H1 (cell line): Measurements from ENCODE around the gene GRB14. TPM values are rescaled to one million over a fixed set of nuclear protein-coding genes. Genes with fewer than 3 reads are reported as not detected.

Experiments
- CTCF ChIA-PET: fragments of 300-600 bp; sonication (Branson Sonifier 250); formaldehyde crosslinking; loops from one replicate; lab custom pipeline; 2021; ENCODE audit not compliant: partially characterized antibody; lab: Charles Lee
- POLR2A ChIA-PET: fragments of 300-600 bp; sonication (Branson Sonifier 250); formaldehyde crosslinking; loops from one replicate; lab custom pipeline; 2021; ENCODE audit warnings: inconsistent platforms; ENCODE audit not compliant: partially characterized antibody; lab: Charles Lee
- DNase-seq, 2 experiments: peaks; one replicate each; pipeline versions ENCODE4 v3.0.0 to v3.0.0-alpha.2; 2010 to 2022; ENCODE audit warnings: low spot score in 2 of 2, low read depth in 1 of 2, mixed read lengths in 1 of 2
- FAIRE-seq: peaks from 2 replicates; lab custom pipeline; 2011; peaks lifted over from hg19 to GRCh38; lab: Jason Lieb, UNC
- H2AFZ ChIP-seq: 2 replicates; pipeline ENCODE4 v1.8.1; 2012; ENCODE audit warnings: low read length, inconsistent platforms
- H2AK5ac ChIP-seq: 2 replicates; pipeline ENCODE4 v1.6.1; 2013; ENCODE audit warnings: low read depth, low read length
- H2BK120ac ChIP-seq: replicated peaks from 2 replicates; pipeline ENCODE3; 2013; ENCODE audit warnings: low read depth, low read length, inconsistent platforms
- H2BK12ac ChIP-seq: 2 replicates; pipeline ENCODE4 v1.6.1; 2013; ENCODE audit warnings: low read depth, low read length
- H2BK15ac ChIP-seq: 2 replicates; pipeline ENCODE4 v1.6.1; 2013; ENCODE audit warnings: low read length
- H2BK20ac ChIP-seq: 2 replicates; pipeline ENCODE4 v1.6.1; 2013; ENCODE audit warnings: low read length
- H2BK5ac ChIP-seq: 2 replicates; pipeline ENCODE4 v1.6.1; 2013; ENCODE audit warnings: low read depth, low read length
- H3K14ac ChIP-seq: 2 replicates; pipeline ENCODE4 v1.6.1; 2013; ENCODE audit warnings: inconsistent platforms; ENCODE audit not compliant: insufficient read length
- H3K18ac ChIP-seq: 2 replicates; pipeline ENCODE4 v1.6.1; 2013; ENCODE audit warnings: low read length; ENCODE audit errors: extremely low read depth
- H3K23ac ChIP-seq: 2 replicates; pipeline ENCODE4 v1.6.1; 2013; ENCODE audit warnings: inconsistent platforms; ENCODE audit not compliant: insufficient read length
- H3K23me2 ChIP-seq: 2 replicates; pipeline ENCODE4 v1.6.1; 2013; ENCODE audit warnings: low read depth, low read length
- H3K27ac ChIP-seq: 2 replicates; pipeline ENCODE4 v1.6.1; 2011; ENCODE audit warnings: low read depth, low read length, inconsistent platforms
- H3K27me3 ChIP-seq, 4 experiments: replicated peaks in 1 of 4; 1 replicate in 1 of 4; 2 replicates in 3 of 4; pipeline versions ENCODE4 v1.6.1 to v1.8.1; 2011 to 2013; ENCODE audit warnings: low read length in 3 of 4, mild to moderate bottlenecking in 3 of 4, inconsistent platforms in 2 of 4, mixed read lengths in 2 of 4, moderate library complexity in 1 of 4; ENCODE audit not compliant: control insufficient read depth in 3 of 4, insufficient read depth in 3 of 4; ENCODE audit errors: extremely low read depth in 1 of 4
- H3K36me3 ChIP-seq, 4 experiments: 2 replicates each; pipeline versions ENCODE4 v1.6.1 to v1.8.1; 2011 to 2013; ENCODE audit warnings: mild to moderate bottlenecking in 4 of 4, low read length in 3 of 4, moderate library complexity in 2 of 4, control low read depth in 1 of 4, inconsistent platforms in 1 of 4; ENCODE audit not compliant: insufficient read depth in 4 of 4, control insufficient read depth in 2 of 4
- H3K4ac ChIP-seq: replicated peaks from 2 replicates; pipeline ENCODE3; 2013; ENCODE audit warnings: low read length, low read depth, mixed read lengths, inconsistent platforms; ENCODE audit not compliant: insufficient read length
- H3K4me1 ChIP-seq, 4 experiments: replicated peaks in 1 of 4; 1 replicate in 1 of 4; 2 replicates in 3 of 4; pipeline versions ENCODE4 v1.6.1 to v1.8.1; 2011 to 2013; ENCODE audit warnings: low read length in 3 of 4, inconsistent platforms in 2 of 4, mixed read lengths in 1 of 4; ENCODE audit not compliant: insufficient read depth in 4 of 4, control insufficient read depth in 3 of 4
- H3K4me2 ChIP-seq, 2 experiments: 2 replicates each; pipeline versions ENCODE4 v1.6.1 to v1.8.1; 2011 to 2013; ENCODE audit warnings: low read depth in 2 of 2, low read length in 2 of 2, control low read depth in 1 of 2, inconsistent platforms in 1 of 2, mild to moderate bottlenecking in 1 of 2; ENCODE audit not compliant: insufficient read depth in 1 of 2
- H3K4me3 ChIP-seq, 4 experiments: fragments of 200-600, 300-600 bp in 1 of 4; sonication (generic), shearing (Covaris generic), sonication (Bioruptor Twin) in 1 of 4; 2 replicates each; pipeline versions ENCODE4 v1.5.1 to v1.8.1; 2011 to 2016; ENCODE audit warnings: low read length in 4 of 4, low read depth in 3 of 4, control low read depth in 2 of 4, inconsistent platforms in 2 of 4, mild to moderate bottlenecking in 2 of 4, mixed read lengths in 1 of 4, moderate library complexity in 1 of 4; ENCODE audit not compliant: insufficient read depth in 2 of 4; ENCODE audit errors: extremely low read depth in 1 of 4
- H3K56ac ChIP-seq: replicated peaks from 2 replicates; pipeline ENCODE3; 2013; ENCODE audit warnings: low read depth, mild to moderate bottlenecking, mixed read lengths, low read length, inconsistent platforms; ENCODE audit not compliant: insufficient read length
- H3K79me1 ChIP-seq: 2 replicates; pipeline ENCODE4 v1.6.1; 2013; ENCODE audit warnings: low read depth, low read length, control low read depth
- H3K79me2 ChIP-seq, 2 experiments: 2 replicates each; pipeline versions ENCODE4 v1.6.1 to v1.8.1; 2012 to 2013; ENCODE audit warnings: low read length in 2 of 2, mild to moderate bottlenecking in 2 of 2, inconsistent platforms in 1 of 2; ENCODE audit not compliant: insufficient read depth in 2 of 2, control insufficient read depth in 1 of 2
- H3K9ac ChIP-seq, 4 experiments: replicated peaks in 1 of 4; 1 replicate in 1 of 4; 2 replicates in 3 of 4; pipeline versions ENCODE4 v1.6.1 to v1.8.1; 2011 to 2013; ENCODE audit warnings: low read depth in 3 of 4, low read length in 3 of 4, control low read depth in 2 of 4, mild to moderate bottlenecking in 2 of 4, moderate library complexity in 2 of 4, inconsistent platforms in 1 of 4; ENCODE audit errors: extremely low read depth in 1 of 4
- H3K9me3 ChIP-seq, 2 experiments: 2 replicates each; pipeline versions ENCODE4 v1.6.1 to v1.8.1; 2012 to 2013; ENCODE audit warnings: mild to moderate bottlenecking in 2 of 2, moderate library complexity in 2 of 2, control low read depth in 1 of 2, inconsistent platforms in 1 of 2, low read depth in 1 of 2, low read length in 1 of 2, mixed read lengths in 1 of 2; ENCODE audit not compliant: insufficient read depth in 2 of 2
- H4K20me1 ChIP-seq, 2 experiments: replicated peaks in 1 of 2; 2 replicates each; pipeline versions ENCODE3 to v1.8.1; 2011 to 2013; ENCODE audit warnings: inconsistent platforms in 2 of 2, low read length in 2 of 2, mild to moderate bottlenecking in 1 of 2; ENCODE audit not compliant: insufficient read depth in 2 of 2, control insufficient read depth in 1 of 2
- H4K5ac ChIP-seq: 2 replicates; pipeline ENCODE4 v1.6.1; 2013; ENCODE audit warnings: low read length, low read depth, mixed read lengths, inconsistent platforms; ENCODE audit not compliant: insufficient read length
- H4K8ac ChIP-seq: 2 replicates; pipeline ENCODE4 v1.8.0; 2013; ENCODE audit warnings: mild to moderate bottlenecking, moderate library complexity, low read length, inconsistent platforms; ENCODE audit not compliant: insufficient read depth; ENCODE audit errors: extremely low read depth
- H4K91ac ChIP-seq: replicated peaks from 2 replicates; pipeline ENCODE3; 2013; ENCODE audit warnings: low read length, mixed read lengths, inconsistent platforms; ENCODE audit not compliant: insufficient read length
- HDAC6 ChIP-seq: IDR thresholded peaks from one replicate; pipeline ENCODE4 v1.7.1; 2012; ENCODE audit warnings: low read depth, mild to moderate bottlenecking, inconsistent platforms, low read length, moderate library complexity
- KDM1A ChIP-seq: fragments of 200-600, 300-600 bp; sonication (generic); IDR thresholded peaks from 2 replicates; pipeline ENCODE4 v1.7.1; 2016; ENCODE audit warnings: mild to moderate bottlenecking, low read length, borderline replicate concordance
- WGBS, 2 experiments: shearing (Covaris generic) in 1 of 2; methylation state at CpG; one replicate each; pipeline versions ENCODE4 v1.1.6 to v1.1.7; 2013 to 2015; ENCODE audit warnings: low lambda C conversion rate in 2 of 2, mixed read lengths in 2 of 2, inconsistent platforms in 1 of 2, low coverage in 1 of 2, missing lambda C conversion rate in 1 of 2; ENCODE audit not compliant: insufficient replicate concordance in 2 of 2, insufficient coverage in 1 of 2, insufficient read length in 1 of 2; ENCODE audit errors: extremely low coverage in 1 of 2, missing lambda C conversion rate in 1 of 2; 5-methylcytosine and 5-hydroxymethylcytosine counted together
- polyA plus RNA-seq, 7 experiments: library from polyadenylated mRNA; depleted of rRNA in 3 of 7; stranded (reverse) in 5 of 7; unstranded in 2 of 7; fragments of >200 nt in 5 of 7; fragments of 200-250 nt in 2 of 7; gene quantifications; 1 replicate in 5 of 7; 2 replicates in 1 of 7; 4 replicates in 1 of 7; pipeline versions ENCODE4 v1.2.1 to v1.2.3, GENCODE V29; 2011 to 2013; ENCODE audit warnings: missing spikeins in 2 of 7, mixed read lengths in 2 of 7
- total RNA-seq: library from RNA; stranded (reverse); fragmentation: NEBNext Ultra II Directional; extraction: Animal tissue kit (Norgen Biotek cat#: 25700); gene quantifications from 2 replicates; pipeline ENCODE4 v1.2.1, GENCODE V29; 2021

Gene GRB14
- total and polyA plus RNA-seq, 2 of the 8 experiments (the other 6 are each of a cell fraction or from before 2014, with no cell fraction given), result 2.5 to 11.6 TPM

DNA sequence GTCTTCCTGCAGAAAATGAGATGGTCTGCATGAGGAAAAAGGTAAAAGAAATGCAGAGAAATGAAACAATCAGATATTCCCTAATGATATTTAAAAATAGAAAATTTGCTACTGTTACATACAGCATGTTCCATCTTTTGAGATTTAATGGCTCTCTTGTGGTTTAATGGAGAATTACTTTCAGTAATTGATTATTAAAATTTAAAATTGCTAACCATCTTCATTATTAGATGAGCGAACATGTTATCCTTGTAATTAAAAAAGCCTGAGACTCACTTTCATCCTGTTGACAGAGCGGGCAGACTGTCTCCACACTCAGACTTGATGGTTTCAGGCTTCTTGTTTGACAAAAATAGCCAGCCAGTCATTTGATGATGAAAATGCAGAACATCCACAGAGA lies 171.0 kb downstream of the GRB14 start:
- CTCF ChIA-PET, result no interaction called here
- H3K4ac ChIP-seq, result no peak overlapping the region
- FAIRE-seq, result no peak

More for the DNA sequence above, 171.0 kb downstream of the GRB14 start:
- no peak overlapping the region for H3K4me2 ChIP-seq
- TF ChIP-seq KDM1A, result no peak
- no peak for TF ChIP-seq HDAC6
- TF ChIP-seq, all 59 proteins: peak for 0
- H3K4me1 ChIP-seq, result no peaks in the 10 kb centered on the region
- no peak overlapping the region for H3K18ac ChIP-seq
- H4K91ac ChIP-seq, result no peak overlapping the region
- H3K4me3 ChIP-seq, result no peak overlapping the region
- H4K20me1 ChIP-seq, result no peaks in the 10 kb centered on the region
- WGBS, 2 experiments, result 98% methylated on average over 2 of the region's 2 CpGs; no CpG with 5 or more reads in 1 of the 2 experiments
- no peak overlapping the region for H3K23ac ChIP-seq
- POLR2A ChIA-PET, result no interaction called here
- H2BK20ac ChIP-seq, result no peak overlapping the region
- no peak overlapping the region for H2BK15ac ChIP-seq
- H3K14ac ChIP-seq, result no peak overlapping the region
- H3K56ac ChIP-seq, result no peak overlapping the region
- H2BK12ac ChIP-seq, result no peak overlapping the region
- H4K8ac ChIP-seq, result no peak overlapping the region
- H3K27ac ChIP-seq, result no peak overlapping the region
- H3K9me3 ChIP-seq, result no peaks in the 10 kb centered on the region
- H2BK120ac ChIP-seq, result no peak overlapping the region
- no peaks in the 10 kb centered on the region for H3K79me2 ChIP-seq
- H3K79me1 ChIP-seq, result no peaks in the 10 kb centered on the region
- no peak overlapping the region for H2AK5ac ChIP-seq
- H3K23me2 ChIP-seq, result no peaks in the 10 kb centered on the region
- DNase-seq, result no peak
- no peak overlapping the region for H2AFZ ChIP-seq
- H3K27me3 ChIP-seq, result no peaks in the 10 kb centered on the region
- no peak overlapping the region for H4K5ac ChIP-seq
- H3K36me3 ChIP-seq, result no peaks in the 10 kb centered on the region
- H2BK5ac ChIP-seq, result no peak overlapping the region
- no peak overlapping the region for H3K9ac ChIP-seq
